ENCODE results near the gene AJM1.

- TF ChIP-seq TAF1 (IDR thresholded peaks at IDR 0.05; ENCODE audit: low read depth) (no peak), EZH2 (IDR thresholded peaks at IDR 0.05; ENCODE audit: borderline replicate concordance, insufficient read depth, low read length, poor library complexity, severe bottlenecking) (no peak), SMC3 (conservative IDR thresholded peaks at IDR 0.05; ENCODE audit: poor library complexity) (no peak), POLR2AphosphoS5 (IDR thresholded peaks at IDR 0.05) (no peak), EP300 (conservative IDR thresholded peaks at IDR 0.05; ENCODE audit: poor library complexity, severe bottlenecking) (no peak), RAD21 (conservative IDR thresholded peaks at IDR 0.05) (no peak)
- TF ChIP-seq, protein P1, sequence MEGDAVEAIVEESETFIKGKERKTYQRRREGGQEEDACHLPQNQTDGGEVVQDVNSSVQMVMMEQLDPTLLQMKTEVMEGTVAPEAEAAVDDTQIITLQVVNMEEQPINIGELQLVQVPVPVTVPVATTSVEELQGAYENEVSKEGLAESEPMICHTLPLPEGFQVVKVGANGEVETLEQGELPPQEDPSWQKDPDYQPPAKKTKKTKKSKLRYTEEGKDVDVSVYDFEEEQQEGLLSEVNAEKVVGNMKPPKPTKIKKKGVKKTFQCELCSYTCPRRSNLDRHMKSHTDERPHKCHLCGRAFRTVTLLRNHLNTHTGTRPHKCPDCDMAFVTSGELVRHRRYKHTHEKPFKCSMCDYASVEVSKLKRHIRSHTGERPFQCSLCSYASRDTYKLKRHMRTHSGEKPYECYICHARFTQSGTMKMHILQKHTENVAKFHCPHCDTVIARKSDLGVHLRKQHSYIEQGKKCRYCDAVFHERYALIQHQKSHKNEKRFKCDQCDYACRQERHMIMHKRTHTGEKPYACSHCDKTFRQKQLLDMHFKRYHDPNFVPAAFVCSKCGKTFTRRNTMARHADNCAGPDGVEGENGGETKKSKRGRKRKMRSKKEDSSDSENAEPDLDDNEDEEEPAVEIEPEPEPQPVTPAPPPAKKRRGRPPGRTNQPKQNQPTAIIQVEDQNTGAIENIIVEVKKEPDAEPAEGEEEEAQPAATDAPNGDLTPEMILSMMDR (IDR thresholded peaks at IDR 0.05; ENCODE audit: poor library complexity, severe bottlenecking): no peak
- TF ChIP-seq, protein P2, sequence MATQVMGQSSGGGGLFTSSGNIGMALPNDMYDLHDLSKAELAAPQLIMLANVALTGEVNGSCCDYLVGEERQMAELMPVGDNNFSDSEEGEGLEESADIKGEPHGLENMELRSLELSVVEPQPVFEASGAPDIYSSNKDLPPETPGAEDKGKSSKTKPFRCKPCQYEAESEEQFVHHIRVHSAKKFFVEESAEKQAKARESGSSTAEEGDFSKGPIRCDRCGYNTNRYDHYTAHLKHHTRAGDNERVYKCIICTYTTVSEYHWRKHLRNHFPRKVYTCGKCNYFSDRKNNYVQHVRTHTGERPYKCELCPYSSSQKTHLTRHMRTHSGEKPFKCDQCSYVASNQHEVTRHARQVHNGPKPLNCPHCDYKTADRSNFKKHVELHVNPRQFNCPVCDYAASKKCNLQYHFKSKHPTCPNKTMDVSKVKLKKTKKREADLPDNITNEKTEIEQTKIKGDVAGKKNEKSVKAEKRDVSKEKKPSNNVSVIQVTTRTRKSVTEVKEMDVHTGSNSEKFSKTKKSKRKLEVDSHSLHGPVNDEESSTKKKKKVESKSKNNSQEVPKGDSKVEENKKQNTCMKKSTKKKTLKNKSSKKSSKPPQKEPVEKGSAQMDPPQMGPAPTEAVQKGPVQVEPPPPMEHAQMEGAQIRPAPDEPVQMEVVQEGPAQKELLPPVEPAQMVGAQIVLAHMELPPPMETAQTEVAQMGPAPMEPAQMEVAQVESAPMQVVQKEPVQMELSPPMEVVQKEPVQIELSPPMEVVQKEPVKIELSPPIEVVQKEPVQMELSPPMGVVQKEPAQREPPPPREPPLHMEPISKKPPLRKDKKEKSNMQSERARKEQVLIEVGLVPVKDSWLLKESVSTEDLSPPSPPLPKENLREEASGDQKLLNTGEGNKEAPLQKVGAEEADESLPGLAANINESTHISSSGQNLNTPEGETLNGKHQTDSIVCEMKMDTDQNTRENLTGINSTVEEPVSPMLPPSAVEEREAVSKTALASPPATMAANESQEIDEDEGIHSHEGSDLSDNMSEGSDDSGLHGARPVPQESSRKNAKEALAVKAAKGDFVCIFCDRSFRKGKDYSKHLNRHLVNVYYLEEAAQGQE (IDR thresholded peaks at IDR 0.05; ENCODE audit: borderline replicate concordance): no peak
These were observed 47.3 kb upstream of the AJM1 start for GRCh38 chr9:136795000-136795348.
